OCI-LY1 (cell line): ENCODE results near the gene DAPK2.
A peak's percentile ranks its signal among the peaks of the same experiment; 100 is the strongest.

Experiments
- H2AFZ ChIP-seq: fragments of 200-600 bp; sonication (generic), shearing (Covaris generic); 2 replicates; pipeline ENCODE4 v1.6.0; 2014; ENCODE audit warnings: antibody characterized with exemption, mild to moderate bottlenecking, low read length
- H3F3A ChIP-seq: fragments of 200-600 bp; sonication (generic), shearing (Covaris generic); 2 replicates; pipeline ENCODE4 v1.6.0; 2014; ENCODE audit warnings: mild to moderate bottlenecking, antibody characterized with exemption, low read length, moderate library complexity; ENCODE audit not compliant: insufficient read depth
- H3K27ac ChIP-seq: fragments of 200-600 bp; sonication (generic); 2 replicates; pipeline ENCODE4 v1.5.1; 2014; ENCODE audit warnings: low read length, mixed run types, mild to moderate bottlenecking, low read depth; ENCODE audit not compliant: poor library complexity, severe bottlenecking
- H3K27me3 ChIP-seq: fragments of 200-600 bp; sonication (generic); 2 replicates; pipeline ENCODE4 v1.6.0; 2014; ENCODE audit warnings: antibody characterized with exemption, mild to moderate bottlenecking, low read length, moderate library complexity; ENCODE audit not compliant: insufficient read depth
- H3K36me3 ChIP-seq: fragments of 200-600 bp; sonication (generic); 2 replicates; pipeline ENCODE4 v1.6.1; 2014; ENCODE audit warnings: mild to moderate bottlenecking, antibody characterized with exemption, low read length, moderate library complexity, mixed read lengths; ENCODE audit not compliant: insufficient read depth
- H3K4me1 ChIP-seq: fragments of 200-600 bp; sonication (generic); 2 replicates; pipeline ENCODE4 v1.5.1; 2014; ENCODE audit warnings: mild to moderate bottlenecking, low read length, moderate library complexity; ENCODE audit not compliant: insufficient read depth, severe bottlenecking
- H3K4me2 ChIP-seq: fragments of 200-600 bp; sonication (generic), shearing (Covaris generic); 2 replicates; pipeline ENCODE4 v1.6.1; 2014; ENCODE audit warnings: low read length
- H3K4me3 ChIP-seq: fragments of 200-600 bp; sonication (generic); 2 replicates; pipeline ENCODE4 v1.5.1; 2014; ENCODE audit warnings: low read length, low read depth, mild to moderate bottlenecking, mixed read lengths; ENCODE audit not compliant: poor library complexity, severe bottlenecking
- H3K79me2 ChIP-seq: fragments of 200-600 bp; shearing (Covaris generic); 2 replicates; pipeline ENCODE4 v1.6.1; 2016; ENCODE audit warnings: mixed run types, low read length, mixed read lengths; ENCODE audit not compliant: insufficient read depth
- H3K9ac ChIP-seq: fragments of 200-600 bp; sonication (generic), shearing (Covaris generic); 2 replicates; pipeline ENCODE4 v1.6.1; 2014; ENCODE audit warnings: mild to moderate bottlenecking, low read length, mixed read lengths
- H3K9me2 ChIP-seq: fragments of 200-600 bp; sonication (generic), shearing (Covaris generic); 2 replicates; pipeline ENCODE4 v1.6.1; 2014; ENCODE audit warnings: low read depth, mild to moderate bottlenecking, low read length, mixed read lengths
- H3K9me3 ChIP-seq: fragments of 200-600 bp; shearing (Covaris generic); 2 replicates; pipeline ENCODE4 v1.6.1; 2014; ENCODE audit warnings: low read length, mixed read lengths
- H4K20me1 ChIP-seq: fragments of 200-600 bp; sonication (generic), shearing (Covaris generic); 2 replicates; pipeline ENCODE4 v1.6.0; 2016; ENCODE audit warnings: mild to moderate bottlenecking, low read length; ENCODE audit not compliant: insufficient read depth
- CTCF ChIP-seq: fragments of 200-600 bp; sonication (generic), shearing (Covaris generic); IDR thresholded peaks from 2 replicates; pipeline ENCODE4 v1.5.1; 2017; ENCODE audit warnings: mild to moderate bottlenecking, antibody characterized with exemption, low read length, moderate library complexity, mixed read lengths
- EZH2 ChIP-seq: fragments of 200-600 bp; sonication (generic), shearing (Covaris generic); IDR thresholded peaks from 2 replicates; pipeline ENCODE4 v1.8.0; 2017; ENCODE audit warnings: borderline replicate concordance, mixed run types, mild to moderate bottlenecking, antibody characterized with exemption, low read length, moderate library complexity, mixed read lengths

Gene DAPK2

GRCh38 chr15:64016257-64016656, 30.0 kb downstream of the DAPK2 start:
- Histone ChIP-seq H3K4me2 (no peak overlapping the region), H2AFZ (no peak overlapping the region), H3K9me2 (no peaks in the 10 kb centered on the region), H4K20me1 (no peaks in the 10 kb centered on the region), H3K4me3 (no peak overlapping the region), H3K27me3 (no peaks in the 10 kb centered on the region), H3K27ac (no peak overlapping the region), H3K4me1 (peaks cover 43% of the 10 kb centered on the region), H3F3A (no peaks in the 10 kb centered on the region), H3K36me3 (peaks cover 9% of the 10 kb centered on the region), H3K9me3 (no peaks in the 10 kb centered on the region), H3K79me2 (no peaks in the 10 kb centered on the region), H3K9ac (no peak overlapping the region)
- TF ChIP-seq CTCF (no peak), EZH2 (no peak)

- no peaks in the 10 kb centered on the region for H3K79me2 ChIP-seq
- peaks cover 51% of the 10 kb centered on the region for H3K4me1 ChIP-seq
- no peaks in the 10 kb centered on the region for H3K36me3 ChIP-seq
- H3K9ac ChIP-seq, result no peak overlapping the region
- no peaks in the 10 kb centered on the region for H3K9me3 ChIP-seq
- H3K27ac ChIP-seq, result no peak overlapping the region
- H3K4me2 ChIP-seq, result no peak overlapping the region
- no peaks in the 10 kb centered on the region for H3K9me2 ChIP-seq
- no peaks in the 10 kb centered on the region for H3F3A ChIP-seq
- H3K27me3 ChIP-seq, result no peaks in the 10 kb centered on the region
- H4K20me1 ChIP-seq, result no peaks in the 10 kb centered on the region
- no peak overlapping the region for H3K4me3 ChIP-seq
- no peak for TF ChIP-seq EZH2
- TF ChIP-seq CTCF, result no peak
- H2AFZ ChIP-seq, result no peak overlapping the region
These were observed 31.3 kb downstream of the DAPK2 start for GRCh38 chr15:64014995-64015394.

GRCh38 chr15:64013179-64014062, 32.9 kb downstream of the DAPK2 start:
- no peak overlapping the region for H3K4me2 ChIP-seq
- no peak for TF ChIP-seq CTCF
- no peak for TF ChIP-seq EZH2
- no peaks in the 10 kb centered on the region for H3K79me2 ChIP-seq
- no peaks in the 10 kb centered on the region for H3K27me3 ChIP-seq
- H2AFZ ChIP-seq, result no peak overlapping the region
- 0 out of 2 replicates have a peak, but pooled peaks cover under 1% of the 10 kb centered on the region for H3F3A ChIP-seq
- no peaks in the 10 kb centered on the region for H4K20me1 ChIP-seq
- H3K9ac ChIP-seq, result no peak overlapping the region
- no peaks in the 10 kb centered on the region for H3K36me3 ChIP-seq
- no peak overlapping the region for H3K4me3 ChIP-seq
- peak overlapping the region; percentile 40 for H3K27ac ChIP-seq
- peaks cover 58% of the 10 kb centered on the region for H3K4me1 ChIP-seq
- no peaks in the 10 kb centered on the region for H3K9me3 ChIP-seq
- no peaks in the 10 kb centered on the region for H3K9me2 ChIP-seq
